A375 (cell line): Measurements from ENCODE around the gene CPSF6. TPM values are rescaled to one million over a fixed set of nuclear protein-coding genes. Genes with fewer than 3 reads are reported as not detected.

Experiments
- total RNA-seq: library from RNA; depleted of rRNA; stranded (reverse); fragments of >200 nt; shearing (Covaris generic); gene quantifications from 2 replicates; pipeline ENCODE4 v1.2.3, GENCODE V29; 2014; rRNA removed

Gene CPSF6
- total RNA-seq = 146 and 148 TPM in 2 replicates

DNA sequence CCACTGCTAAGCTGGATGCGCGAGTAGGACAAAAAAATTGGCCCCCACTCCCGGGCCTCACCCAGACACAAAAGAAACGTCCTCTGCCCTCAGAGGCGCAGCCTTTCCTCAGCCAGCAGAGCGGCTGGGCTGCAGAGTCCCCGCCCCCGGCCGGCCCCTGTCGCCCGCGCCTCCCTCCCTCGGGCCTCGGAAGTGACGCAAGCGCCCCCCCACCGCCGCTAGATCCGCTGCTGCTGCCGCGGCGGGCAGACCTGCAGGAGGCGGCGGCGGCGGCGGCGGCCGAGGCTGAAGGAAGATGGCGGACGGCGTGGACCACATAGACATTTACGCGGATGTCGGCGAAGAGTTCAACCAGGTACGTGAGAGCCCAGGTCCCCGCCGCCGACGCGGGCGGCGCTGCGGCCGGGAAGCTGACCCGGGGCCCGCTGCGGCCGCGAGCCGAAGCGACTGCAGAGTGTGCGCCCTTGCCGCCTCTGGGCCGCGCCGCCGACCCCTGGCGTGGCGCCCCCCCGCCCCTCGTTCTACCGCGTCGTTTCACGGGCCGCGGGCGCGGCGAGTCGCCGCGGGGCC lies at the start of gene CPSF6:
CPSF6 (plus strand) TSS at position 218 of the 570 bp plus-strand sequence; CDS start at position 296, 78 bp downstream.

Other genes starting within 250 kb of the CPSF6 start
- 3.6 and 4.6 TPM in 2 replicates for gene LYZ, start 108.8 kb downstream of the CPSF6 start, total RNA-seq
- gene YEATS4, start 120.2 kb downstream of the CPSF6 start, total RNA-seq = 93.2 and 99.3 TPM in 2 replicates
- 23.1 and 24.7 TPM in 2 replicates for gene FRS2, start 230.8 kb downstream of the CPSF6 start, total RNA-seq